GM12892 (cell line): ENCODE data around the gene DDR1.

Source experiments
- POLR2A ChIP-seq: IDR thresholded peaks from 2 replicates; pipeline ENCODE4 v1.6.1; 2011; ENCODE audit warnings: low read depth, low read length, control low read depth
- POLR2AphosphoS5 ChIP-seq: IDR thresholded peaks from 2 replicates; pipeline ENCODE4 v1.6.1; 2011; ENCODE audit warnings: low read depth, low read length, control low read depth
- TAF1 ChIP-seq: IDR thresholded peaks from 2 replicates; pipeline ENCODE4 v1.6.1; 2011; ENCODE audit warnings: low read depth, mild to moderate bottlenecking, control low read depth, low read length, borderline replicate concordance

GRCh38 chr6:30908700-30909099, 24.4 kb downstream of the DDR1 start:
- TF ChIP-seq POLR2AphosphoS5: no peak
- TF ChIP-seq POLR2A: no peak
- TF ChIP-seq TAF1: no peak
